Prostate gland (tissue), 2 donors: ENCODE data around the gene SRXN1. TPM values are rescaled to one million over a fixed set of nuclear protein-coding genes. Genes with fewer than 3 reads are reported as not detected.

ENCODE experiments used
- DNase-seq: peaks from one replicate; pipeline ENCODE4 v3.0.0-alpha.2; 2019; ENCODE audit warnings: low spot score
- H3K27ac ChIP-seq, 2 donors: fragments of 200-600 bp; sonication (generic); 2 replicates each; pipeline ENCODE4 v1.5.1; 2017 to 2019
- H3K27me3 ChIP-seq: fragments of 200-600 bp; sonication (generic); replicated peaks from 2 replicates; pipeline ENCODE4 v1.5.1; 2019; ENCODE audit not compliant: insufficient read depth
- H3K36me3 ChIP-seq, 2 donors: fragments of 200-600 bp; sonication (generic); 1 replicate in 1 of 2; 2 replicates in 1 of 2; pipeline versions ENCODE4 v1.5.1 to v1.8.1; 2017 to 2019
- H3K4me1 ChIP-seq: fragments of 200-600 bp; sonication (generic); replicated peaks from 2 replicates; pipeline ENCODE4 v1.5.1; 2019
- H3K4me3 ChIP-seq, 2 donors: fragments of 200-600 bp; sonication (generic); 2 replicates each; pipeline ENCODE4 v1.5.1; 2017 to 2019
- H3K9me3 ChIP-seq: fragments of 200-600 bp; sonication (generic); 2 replicates; pipeline ENCODE4 v1.5.1; 2017
- POLR2A ChIP-seq: fragments of 450-650 bp; IDR thresholded peaks from one replicate; pipeline ENCODE4 v1.6.1; 2016; ENCODE audit warnings: antibody characterized with exemption, mild to moderate bottlenecking
- POLR2AphosphoS5 ChIP-seq: sonication (generic); formaldehyde crosslinking; IDR thresholded peaks from one replicate; pipeline ENCODE4 v1.6.1; 2017; ENCODE audit warnings: antibody characterized with exemption
- WGBS: methylation state at CpG from one replicate; pipeline ENCODE4 v1.1.5; 2018; 5-methylcytosine and 5-hydroxymethylcytosine counted together
- intact Hi-C: fragments of 100-400 bp; cut with DNase I; formaldehyde crosslinking; loops from one replicate; pipeline ENCODE4 v1.14.2; 2022
- total RNA-seq, 2 donors: library from RNA; depleted of rRNA; stranded (reverse); fragments of >200 nt; gene quantifications; one replicate each; pipeline ENCODE4 v1.1.0, GENCODE V29; 2016
- TF ChIP-seq, protein P1 (sequence below), 4 experiments: fragments of 200-600 bp in 2 of 4; fragments of 450-650 bp in 2 of 4; sonication (generic) in 2 of 4; IDR thresholded peaks; 1 replicate in 3 of 4; 2 replicates in 1 of 4; pipeline ENCODE4 v1.5.1; 2016 to 2019; ENCODE audit warnings: antibody characterized with exemption in 4 of 4, mild to moderate bottlenecking in 2 of 4, moderate library complexity in 2 of 4

SRXN1 gene
- total RNA-seq, 2 donors from 2014 or later: 33.6 to 41.4 TPM

DNA sequence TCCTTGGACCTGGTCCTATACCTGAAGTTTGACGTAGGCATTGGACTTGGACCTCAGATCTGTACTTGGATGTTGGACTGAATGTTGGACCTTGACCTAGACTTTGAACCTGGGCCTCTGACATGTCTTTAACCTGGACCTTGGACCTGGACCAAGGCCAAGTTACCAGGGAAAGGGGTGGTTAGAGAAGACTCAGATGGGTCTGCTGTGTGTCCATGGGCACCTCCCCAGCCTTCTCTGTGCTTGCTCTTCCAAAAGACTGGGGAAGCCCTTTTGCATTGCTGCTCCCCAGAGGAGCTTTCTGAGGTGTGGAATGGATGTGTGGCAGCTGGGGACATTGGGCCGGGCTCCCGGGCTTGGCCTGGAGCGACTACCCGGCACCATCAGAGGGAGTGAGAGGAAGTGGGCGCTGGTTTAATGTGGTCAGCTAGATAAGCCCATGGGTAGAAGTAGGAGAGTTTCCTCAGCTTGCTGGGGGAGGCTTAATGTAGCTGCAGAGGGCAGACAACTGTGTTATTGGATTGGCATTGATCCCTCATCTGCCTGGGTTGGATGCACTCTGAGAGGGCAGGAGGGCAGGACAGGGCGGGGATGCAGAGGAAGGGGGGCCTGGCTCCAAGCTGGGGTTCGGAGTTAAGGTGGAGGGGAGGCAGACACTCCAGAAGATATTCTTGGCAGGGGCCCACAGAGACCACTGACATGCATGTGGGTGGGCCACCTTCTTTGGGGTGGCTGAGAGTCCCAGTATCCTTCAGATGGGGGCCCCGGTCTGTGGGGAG is 18.4 kb upstream of the SRXN1 start:
- no peak overlapping the region for H3K27ac ChIP-seq
- no peaks in the 10 kb centered on the region for H3K4me1 ChIP-seq
- no peak for DNase-seq
- no peaks in the 10 kb centered on the region for H3K36me3 ChIP-seq
- 62% methylated on average over 9 of the region's 9 CpGs for WGBS
- H3K27me3 ChIP-seq: no peaks in the 10 kb centered on the region
- no peak overlapping the region for H3K4me3 ChIP-seq
- intact Hi-C loops: no loop called here
- no peaks in the 10 kb centered on the region for H3K9me3 ChIP-seq
- no peak for TF ChIP-seq POLR2AphosphoS5
- TF ChIP-seq POLR2A: no peak
- TF ChIP-seq, protein P1, sequence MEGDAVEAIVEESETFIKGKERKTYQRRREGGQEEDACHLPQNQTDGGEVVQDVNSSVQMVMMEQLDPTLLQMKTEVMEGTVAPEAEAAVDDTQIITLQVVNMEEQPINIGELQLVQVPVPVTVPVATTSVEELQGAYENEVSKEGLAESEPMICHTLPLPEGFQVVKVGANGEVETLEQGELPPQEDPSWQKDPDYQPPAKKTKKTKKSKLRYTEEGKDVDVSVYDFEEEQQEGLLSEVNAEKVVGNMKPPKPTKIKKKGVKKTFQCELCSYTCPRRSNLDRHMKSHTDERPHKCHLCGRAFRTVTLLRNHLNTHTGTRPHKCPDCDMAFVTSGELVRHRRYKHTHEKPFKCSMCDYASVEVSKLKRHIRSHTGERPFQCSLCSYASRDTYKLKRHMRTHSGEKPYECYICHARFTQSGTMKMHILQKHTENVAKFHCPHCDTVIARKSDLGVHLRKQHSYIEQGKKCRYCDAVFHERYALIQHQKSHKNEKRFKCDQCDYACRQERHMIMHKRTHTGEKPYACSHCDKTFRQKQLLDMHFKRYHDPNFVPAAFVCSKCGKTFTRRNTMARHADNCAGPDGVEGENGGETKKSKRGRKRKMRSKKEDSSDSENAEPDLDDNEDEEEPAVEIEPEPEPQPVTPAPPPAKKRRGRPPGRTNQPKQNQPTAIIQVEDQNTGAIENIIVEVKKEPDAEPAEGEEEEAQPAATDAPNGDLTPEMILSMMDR (IDR thresholded peaks at IDR 0.05): no peak

DNA sequence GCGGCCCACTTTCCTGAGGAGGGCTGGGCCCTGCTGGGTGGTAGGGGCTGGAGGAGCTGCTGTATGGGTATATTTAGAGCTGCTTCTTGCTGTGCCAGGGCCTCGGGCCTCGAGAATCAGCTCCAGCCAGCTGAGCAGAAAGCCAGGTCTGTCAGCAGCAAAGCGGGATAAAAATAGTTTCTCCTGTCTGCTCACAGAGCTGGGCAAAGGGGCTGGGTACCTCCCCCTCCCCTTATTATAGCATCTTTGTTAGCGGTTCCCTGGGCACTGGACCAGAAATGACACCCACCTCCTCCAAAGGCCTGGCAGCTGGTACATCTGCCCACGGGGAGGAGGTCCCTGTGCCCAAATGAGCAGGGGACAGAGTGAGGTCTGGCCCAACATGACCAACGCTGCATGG is 16.6 kb upstream of the SRXN1 start:
- WGBS: 62% methylated on average over 7 of the region's 7 CpGs
- intact Hi-C loops: no loop called here
- no peaks in the 10 kb centered on the region for H3K27me3 ChIP-seq

DNA sequence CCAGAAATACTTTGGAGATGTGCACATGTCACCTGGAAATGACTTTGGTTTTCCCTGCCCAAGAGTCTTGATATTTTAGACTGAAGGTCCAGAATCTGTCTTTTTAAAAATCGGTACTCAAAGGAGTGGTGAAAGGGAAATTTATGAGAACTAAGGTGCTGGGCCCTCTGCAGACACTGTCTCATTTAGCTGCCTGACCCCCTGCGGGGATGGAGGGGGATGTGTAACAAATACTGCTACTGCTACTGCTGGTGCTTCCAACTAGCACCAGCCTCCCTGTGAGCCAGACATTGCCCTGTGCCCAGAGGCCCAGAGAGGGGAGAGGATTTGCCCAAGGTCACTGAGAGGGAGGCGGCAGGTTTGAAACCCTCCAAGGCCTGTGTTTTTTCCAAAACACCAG is 15.6 kb upstream of the SRXN1 start:
- 67% methylated on average over 3 of the region's 3 CpGs for WGBS
- peaks cover 2% of the 10 kb centered on the region for H3K27me3 ChIP-seq
- intact Hi-C loops: no loop called here

More for the DNA sequence above, 16.6 kb upstream of the SRXN1 start:
- H3K27ac ChIP-seq: no peak overlapping the region
- H3K9me3 ChIP-seq: no peaks in the 10 kb centered on the region
- H3K4me3 ChIP-seq: no peak overlapping the region
- no peaks in the 10 kb centered on the region for H3K36me3 ChIP-seq
- H3K4me1 ChIP-seq: no peaks in the 10 kb centered on the region
- DNase-seq: no peak
- TF ChIP-seq, protein P1 (IDR thresholded peaks at IDR 0.05): no peak
- TF ChIP-seq POLR2A: no peak
- TF ChIP-seq POLR2AphosphoS5: no peak

DNA sequence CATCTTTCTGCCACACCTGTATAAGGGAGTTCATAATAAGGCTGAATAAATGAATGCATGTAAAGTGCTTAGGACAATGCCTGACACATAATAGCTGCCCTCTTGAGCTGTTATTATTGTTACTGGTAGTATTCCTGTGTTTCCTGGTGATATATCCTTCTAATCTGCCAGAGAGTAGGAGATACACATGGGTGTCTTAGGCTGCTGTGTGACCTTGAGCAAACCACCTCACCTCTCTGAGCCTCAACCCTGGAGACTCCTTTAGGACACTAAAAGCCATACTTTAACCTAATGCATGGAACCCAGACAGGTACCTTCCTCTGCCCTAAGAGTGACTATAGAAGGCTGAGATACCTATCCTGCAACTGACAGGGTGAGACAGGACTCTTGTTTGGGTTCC is 15.1 kb upstream of the SRXN1 start:
- H3K36me3 ChIP-seq: no peaks in the 10 kb centered on the region
- peaks cover 8% of the 10 kb centered on the region for H3K27me3 ChIP-seq
- H3K9me3 ChIP-seq: no peaks in the 10 kb centered on the region
- no peak for DNase-seq
- TF ChIP-seq POLR2A: no peak
- no peak for TF ChIP-seq POLR2AphosphoS5
- TF ChIP-seq, protein P1 (IDR thresholded peaks at IDR 0.05): no peak
- H3K4me1 ChIP-seq: no peaks in the 10 kb centered on the region
- H3K4me3 ChIP-seq: no peak overlapping the region
- intact Hi-C loops: no loop called here
- H3K27ac ChIP-seq: no peak overlapping the region

More for the DNA sequence above, 15.6 kb upstream of the SRXN1 start:
- TF ChIP-seq POLR2AphosphoS5 (no peak), POLR2A (no peak)
- TF ChIP-seq, protein P1 (IDR thresholded peaks at IDR 0.05): no peak
- no peaks in the 10 kb centered on the region for H3K9me3 ChIP-seq
- H3K27ac ChIP-seq: no peak overlapping the region
- no peak overlapping the region for H3K4me3 ChIP-seq
- H3K4me1 ChIP-seq: no peaks in the 10 kb centered on the region
- no peak for DNase-seq
- no peaks in the 10 kb centered on the region for H3K36me3 ChIP-seq
